Stomach (tissue), 9 donors: ENCODE data around the gene CAV1. TPM values are rescaled to one million over a fixed set of nuclear protein-coding genes. Genes with fewer than 3 reads are reported as not detected.

Source experiments
- DNase-seq, 2 donors: peaks; one replicate each; pipeline versions ENCODE4 v3.0.0 to v3.0.0-alpha.2; 2013 to 2019
- H3K27ac ChIP-seq, 5 donors: fragments of 200-600 bp in 4 of 5; sonication (generic) in 4 of 5; one replicate each; pipeline ENCODE4 v1.5.1; 2013 to 2019; ENCODE audit warnings: mild to moderate bottlenecking in 1 of 5, moderate library complexity in 1 of 5
- H3K27me3 ChIP-seq, 3 donors: fragments of 200-600 bp; sonication (generic); one replicate each; pipeline ENCODE4 v1.5.1; 2017 to 2019; ENCODE audit warnings: mixed run types in 1 of 3
- H3K36me3 ChIP-seq, 4 donors: fragments of 200-600 bp; sonication (generic); 1 replicate in 3 of 4; 2 replicates in 1 of 4; pipeline ENCODE4 v1.5.1; 2016 to 2019
- H3K4me1 ChIP-seq, 4 donors: fragments of 200-600 bp; sonication (generic); one replicate each; pipeline ENCODE4 v1.5.1; 2016 to 2019
- H3K4me3 ChIP-seq, 4 donors: fragments of 200-600 bp; sonication (generic) in 3 of 4; one replicate each; pipeline ENCODE4 v1.5.1; 2016 to 2019; ENCODE audit warnings: mild to moderate bottlenecking in 1 of 4
- H3K9me3 ChIP-seq, 4 donors: fragments of 200-600 bp; sonication (generic); one replicate each; pipeline ENCODE4 v1.5.1; 2016 to 2019
- CTCF ChIP-seq, 7 experiments: fragments of 450-650 bp in 4 of 7; fragments of 200-600 bp in 3 of 7; sonication (generic) in 3 of 7; IDR thresholded peaks; one replicate each; pipeline ENCODE4 v1.5.1; 2016 to 2019; ENCODE audit warnings: antibody characterized with exemption in 7 of 7, control low read depth in 2 of 7, mild to moderate bottlenecking in 1 of 7
- EP300 ChIP-seq: sonication (generic); formaldehyde crosslinking; IDR thresholded peaks from one replicate; pipeline ENCODE4 v1.6.1; 2017; ENCODE audit warnings: antibody characterized with exemption
- POLR2A ChIP-seq, 4 donors: fragments of 450-650 bp; IDR thresholded peaks; one replicate each; pipeline ENCODE4 v1.6.1; 2016; ENCODE audit warnings: antibody characterized with exemption in 4 of 4, control low read depth in 2 of 4, mild to moderate bottlenecking in 1 of 4, moderate library complexity in 1 of 4
- POLR2AphosphoS5 ChIP-seq, 3 donors: sonication (generic); formaldehyde crosslinking; IDR thresholded peaks; one replicate each; pipeline ENCODE4 v1.6.1; 2016; ENCODE audit warnings: antibody characterized with exemption in 3 of 3
- WGBS, 5 donors: extraction: QIAGEN DNeasy Blood & Tissue Kit in 3 of 5; methylation state at CpG; one replicate each; pipeline versions ENCODE4 v1.1.5 to v1.1.7; 2013 to 2018; 5-methylcytosine and 5-hydroxymethylcytosine counted together
- intact Hi-C: fragments of 100-400 bp; cut with DNase I; formaldehyde crosslinking; loops from one replicate; pipeline ENCODE4 v1.15.1; 2023; ENCODE audit warnings: low total_unique reads
- polyA plus RNA-seq, 3 donors: library from polyadenylated mRNA; stranded (reverse); fragments of 200-250 nt; gene quantifications; one replicate each; pipeline ENCODE4 v1.2.3, GENCODE V29; 2013
- total RNA-seq, 5 donors: library from RNA; depleted of rRNA; stranded (reverse); fragments of >200 nt; gene quantifications; one replicate each; pipeline versions ENCODE4 v1.1.0 to v1.2.3, GENCODE V29; 2014 to 2016
- donor health status: healthy with polysubstance abuse.
- donor health status: Bipolar disorder and iron deficiency.
- donor health status: healthy.

CAV1 gene
- total and polyA plus RNA-seq, 8 donors: 18.5 to 719 (median 86.7) TPM

- peak in 1 of 2 donors; percentile 23 for DNase-seq
- intact Hi-C loops: loop anchor here (10.0 kb wide), 1 partner anchor 63 kb away; no protein-coding TSS in a partner anchor
- H3K4me3 ChIP-seq: no peak overlapping the region
- H3K4me1 ChIP-seq: peaks cover 0 to 28% (median 25%) of the 10 kb centered on the region in 4 donors
- H3K27me3 ChIP-seq: peaks cover 0 to 31% (median 11%) of the 10 kb centered on the region in 3 donors
- H3K27ac ChIP-seq: peak overlapping the region in 1 of 5 donors; percentile 30
- no peaks in the 10 kb centered on the region for H3K9me3 ChIP-seq
- TF ChIP-seq EP300 (no peak), POLR2AphosphoS5 (IDR thresholded peaks at IDR 0.05) (no peak), CTCF (IDR thresholded peaks at IDR 0.05) (no peak), POLR2A (IDR thresholded peaks at IDR 0.05) (no peak)
- H3K36me3 ChIP-seq: no peaks in the 10 kb centered on the region
- 68 to 79% (median 70%) methylated on average over 5 of the region's 5 CpGs for WGBS, 5 donors
Observed at GRCh38 chr7:116522247-116522646, 2.6 kb upstream of the CAV1 start.

GRCh38 chr7:116524221-116524608 lies 621 bp upstream of the CAV1 start:
- intact Hi-C loops: loop anchor here (10.0 kb wide), 1 partner anchor 61 kb away; no protein-coding TSS in a partner anchor
- 27 to 46% (median 36%) methylated on average over 10 of the region's 10 CpGs for WGBS, 5 donors
- Histone ChIP-seq H3K9me3 (no peaks in the 10 kb centered on the region), H3K27ac (peak overlapping the region; percentile 87 to 94 (median 90)), H3K27me3 (peaks cover 0 to 31% (median 11%) of the 10 kb centered on the region in 3 donors), H3K4me3 (peak overlapping the region; percentile 69 to 72 (median 70)), H3K4me1 (peaks cover 0 to 36% (median 25%) of the 10 kb centered on the region in 4 donors), H3K36me3 (no peaks in the 10 kb centered on the region)
- no peak for DNase-seq
- TF ChIP-seq CTCF (IDR thresholded peaks at IDR 0.05) (no peak), EP300 (no peak), POLR2A (IDR thresholded peaks at IDR 0.05) (no peak), POLR2AphosphoS5 (IDR thresholded peaks at IDR 0.05) (no peak)

DNA sequence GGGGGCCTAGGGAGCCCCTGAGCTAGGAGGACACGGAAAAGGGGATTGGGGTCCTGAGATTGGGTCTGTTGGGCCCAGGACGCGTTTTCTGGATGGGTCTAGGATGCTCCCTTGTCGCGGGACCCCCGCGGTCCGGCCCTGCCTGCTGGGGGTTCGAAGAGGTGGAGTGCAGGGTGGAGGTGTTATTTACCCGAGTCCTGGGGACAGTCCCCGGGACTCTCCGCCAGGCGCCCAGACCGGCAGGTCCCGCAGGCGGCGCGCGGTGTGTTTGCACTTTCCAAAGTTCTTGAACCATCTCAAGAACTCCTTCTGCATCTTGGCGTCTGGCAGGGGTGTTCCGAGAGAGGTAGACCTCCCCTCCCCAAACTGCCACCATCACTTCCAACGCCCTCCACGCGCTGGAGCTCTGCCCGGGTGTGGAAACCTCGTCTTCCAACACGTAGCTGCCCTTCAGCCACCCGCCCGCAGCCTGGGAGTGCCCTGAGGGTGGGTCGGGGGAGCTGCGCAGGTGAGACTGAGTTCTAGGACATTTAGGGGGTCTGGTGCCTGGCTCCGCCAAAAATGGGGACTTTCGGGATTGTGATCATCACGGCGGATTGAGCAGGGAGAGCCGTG lies 569 bp downstream of the CAV1 start:
- Histone ChIP-seq H3K27me3 (peaks cover 0 to 31% (median 11%) of the 10 kb centered on the region in 3 donors), H3K36me3 (no peaks in the 10 kb centered on the region), H3K4me1 (peaks cover 0 to 47% (median 25%) of the 10 kb centered on the region in 4 donors), H3K9me3 (no peaks in the 10 kb centered on the region), H3K27ac (peak overlapping the region; percentile 87 to 94 (median 90)), H3K4me3 (peak overlapping the region; percentile 69 to 72 (median 70))
- WGBS, 5 donors: 0 to 2% (median 1%) methylated on average over 29 to 36 of the region's 36 CpGs
- DNase-seq: peak; percentile 41 to 58
- TF ChIP-seq EP300 (no peak), CTCF (IDR thresholded peaks at IDR 0.05) (no peak), POLR2AphosphoS5 (IDR thresholded peaks at IDR 0.05) (no peak), POLR2A (IDR thresholded peaks at IDR 0.05) (no peak)
- intact Hi-C loops: loop anchor here (5.0 to 10.0 kb wide), 2 partner anchors 59 to 263 kb away; no protein-coding TSS in a partner anchor

GRCh38 chr7:116525913-116526861 lies 1.4 kb downstream of the CAV1 start:
- peak; percentile 70 to 92 for DNase-seq
- Histone ChIP-seq H3K4me3 (peak overlapping the region; percentile 69 to 72 (median 70)), H3K27me3 (peaks cover 0 to 31% (median 11%) of the 10 kb centered on the region in 3 donors), H3K9me3 (no peaks in the 10 kb centered on the region), H3K36me3 (no peaks in the 10 kb centered on the region), H3K27ac (peak overlapping the region; percentile 87 to 94 (median 90)), H3K4me1 (peaks cover 0 to 52% (median 25%) of the 10 kb centered on the region in 4 donors)
- TF ChIP-seq POLR2AphosphoS5 (IDR thresholded peaks at IDR 0.05) (peak; percentile 26 to 57 (median 47)), EP300 (no peak), CTCF (IDR thresholded peaks at IDR 0.05) (peak in 5 of 7 experiments; percentile 26 to 94 (median 76))
- 2 to 3% (median 2%) methylated on average over 66 to 83 of the region's 83 CpGs for WGBS, 5 donors
- intact Hi-C loops: loop anchor here (5.0 to 10.0 kb wide), 2 partner anchors 59 to 264 kb away; no protein-coding TSS in a partner anchor
